Measurements from ENCODE around the gene RASL10A.

RASL10A gene

GRCh38 chr22:29331213-29331612 is 15.7 kb upstream of the RASL10A start:
- H3K4me1 ChIP-seq (ENCODE audit: control insufficient read depth, insufficient read depth, low read length, poor library complexity, severe bottlenecking): no peaks in the 10 kb centered on the region
- H3K4me3 ChIP-seq (ENCODE audit: insufficient read depth, low read depth, low read length, poor library complexity, severe bottlenecking): no peak overlapping the region
- no peak for DNase-seq
- no peaks in the 10 kb centered on the region for H3K27me3 ChIP-seq (replicated peaks; ENCODE audit: control insufficient read depth, insufficient read depth, low read length, poor library complexity, severe bottlenecking)
- peaks cover 63% of the 10 kb centered on the region for H3K36me3 ChIP-seq (ENCODE audit: control insufficient read depth, insufficient read depth, low read length)
- no peaks in the 10 kb centered on the region for H3K9me3 ChIP-seq (ENCODE audit: control insufficient read depth, low read length)
- no peak overlapping the region for H3K27ac ChIP-seq (ENCODE audit: insufficient read depth, low read length, poor library complexity, severe bottlenecking)

GRCh38 chr22:29330753-29331152 is 15.3 kb upstream of the RASL10A start:
- Histone ChIP-seq H3K4me1 (ENCODE audit: control insufficient read depth, insufficient read depth, low read length, poor library complexity, severe bottlenecking) (no peaks in the 10 kb centered on the region), H3K27me3 (replicated peaks; ENCODE audit: control insufficient read depth, insufficient read depth, low read length, poor library complexity, severe bottlenecking) (no peaks in the 10 kb centered on the region), H3K36me3 (ENCODE audit: control insufficient read depth, insufficient read depth, low read length) (peaks cover 59% of the 10 kb centered on the region), H3K4me3 (ENCODE audit: insufficient read depth, low read depth, low read length, poor library complexity, severe bottlenecking) (no peak overlapping the region), H3K27ac (ENCODE audit: insufficient read depth, low read length, poor library complexity, severe bottlenecking) (no peak overlapping the region), H3K9me3 (ENCODE audit: control insufficient read depth, low read length) (no peaks in the 10 kb centered on the region)
- DNase-seq: no peak

GRCh38 chr22:29330291-29330690 is 14.8 kb upstream of the RASL10A start:
- no peak overlapping the region for H3K4me3 ChIP-seq (ENCODE audit: insufficient read depth, low read depth, low read length, poor library complexity, severe bottlenecking)
- no peaks in the 10 kb centered on the region for H3K9me3 ChIP-seq (ENCODE audit: control insufficient read depth, low read length)
- H3K36me3 ChIP-seq (ENCODE audit: control insufficient read depth, insufficient read depth, low read length): peaks cover 54% of the 10 kb centered on the region
- no peaks in the 10 kb centered on the region for H3K27me3 ChIP-seq (replicated peaks; ENCODE audit: control insufficient read depth, insufficient read depth, low read length, poor library complexity, severe bottlenecking)
- H3K4me1 ChIP-seq (ENCODE audit: control insufficient read depth, insufficient read depth, low read length, poor library complexity, severe bottlenecking): no peaks in the 10 kb centered on the region
- DNase-seq: no peak
- H3K27ac ChIP-seq (ENCODE audit: insufficient read depth, low read length, poor library complexity, severe bottlenecking): no peak overlapping the region

- H3K4me3 ChIP-seq (ENCODE audit: insufficient read depth, low read depth, low read length, poor library complexity, severe bottlenecking): no peak overlapping the region
- H3K9me3 ChIP-seq (ENCODE audit: control insufficient read depth, low read length): no peaks in the 10 kb centered on the region
- H3K27ac ChIP-seq (ENCODE audit: insufficient read depth, low read length, poor library complexity, severe bottlenecking): no peak overlapping the region
- H3K4me1 ChIP-seq (ENCODE audit: control insufficient read depth, insufficient read depth, low read length, poor library complexity, severe bottlenecking): no peaks in the 10 kb centered on the region
- H3K27me3 ChIP-seq (replicated peaks; ENCODE audit: control insufficient read depth, insufficient read depth, low read length, poor library complexity, severe bottlenecking): no peaks in the 10 kb centered on the region
- H3K36me3 ChIP-seq (ENCODE audit: control insufficient read depth, insufficient read depth, low read length): peaks cover 47% of the 10 kb centered on the region
- DNase-seq: no peak
These were observed 14.1 kb upstream of the RASL10A start for GRCh38 chr22:29329581-29329980.

GRCh38 chr22:29328566-29329500 is 13.3 kb upstream of the RASL10A start:
- H3K4me1 ChIP-seq (ENCODE audit: control insufficient read depth, insufficient read depth, low read length, poor library complexity, severe bottlenecking): no peaks in the 10 kb centered on the region
- no peak overlapping the region for H3K4me3 ChIP-seq (ENCODE audit: insufficient read depth, low read depth, low read length, poor library complexity, severe bottlenecking)
- no peaks in the 10 kb centered on the region for H3K27me3 ChIP-seq (replicated peaks; ENCODE audit: control insufficient read depth, insufficient read depth, low read length, poor library complexity, severe bottlenecking)
- no peaks in the 10 kb centered on the region for H3K9me3 ChIP-seq (ENCODE audit: control insufficient read depth, low read length)
- peaks cover 41% of the 10 kb centered on the region for H3K36me3 ChIP-seq (ENCODE audit: control insufficient read depth, insufficient read depth, low read length)
- DNase-seq: no peak
- no peak overlapping the region for H3K27ac ChIP-seq (ENCODE audit: insufficient read depth, low read length, poor library complexity, severe bottlenecking)

DNA sequence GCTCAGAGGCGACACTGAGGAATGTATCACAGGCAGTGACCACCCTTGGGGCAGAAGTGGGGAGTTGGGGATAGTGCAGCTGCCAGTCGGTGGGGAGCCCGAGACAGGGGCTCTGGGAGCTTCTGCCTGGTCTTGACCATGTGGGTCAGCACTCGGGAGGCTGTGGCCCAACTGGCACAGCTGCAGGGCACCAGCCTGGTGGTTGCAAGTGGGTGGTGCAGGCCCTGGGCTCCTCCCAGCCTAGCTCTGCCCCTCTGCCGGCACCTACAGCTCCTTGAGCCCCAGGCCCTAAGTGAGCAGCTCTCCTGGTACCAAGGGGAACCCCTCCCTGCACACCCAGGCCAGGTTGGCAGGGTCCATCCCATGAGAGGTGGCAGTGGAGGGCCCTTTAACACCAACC is 12.6 kb upstream of the RASL10A start:
- Histone ChIP-seq H3K27me3 (replicated peaks; ENCODE audit: control insufficient read depth, insufficient read depth, low read length, poor library complexity, severe bottlenecking) (no peaks in the 10 kb centered on the region), H3K9me3 (ENCODE audit: control insufficient read depth, low read length) (no peaks in the 10 kb centered on the region), H3K4me1 (ENCODE audit: control insufficient read depth, insufficient read depth, low read length, poor library complexity, severe bottlenecking) (no peaks in the 10 kb centered on the region), H3K4me3 (ENCODE audit: insufficient read depth, low read depth, low read length, poor library complexity, severe bottlenecking) (no peak overlapping the region), H3K36me3 (ENCODE audit: control insufficient read depth, insufficient read depth, low read length) (peaks cover 41% of the 10 kb centered on the region), H3K27ac (ENCODE audit: insufficient read depth, low read length, poor library complexity, severe bottlenecking) (no peak overlapping the region)
- no peak for DNase-seq

DNA sequence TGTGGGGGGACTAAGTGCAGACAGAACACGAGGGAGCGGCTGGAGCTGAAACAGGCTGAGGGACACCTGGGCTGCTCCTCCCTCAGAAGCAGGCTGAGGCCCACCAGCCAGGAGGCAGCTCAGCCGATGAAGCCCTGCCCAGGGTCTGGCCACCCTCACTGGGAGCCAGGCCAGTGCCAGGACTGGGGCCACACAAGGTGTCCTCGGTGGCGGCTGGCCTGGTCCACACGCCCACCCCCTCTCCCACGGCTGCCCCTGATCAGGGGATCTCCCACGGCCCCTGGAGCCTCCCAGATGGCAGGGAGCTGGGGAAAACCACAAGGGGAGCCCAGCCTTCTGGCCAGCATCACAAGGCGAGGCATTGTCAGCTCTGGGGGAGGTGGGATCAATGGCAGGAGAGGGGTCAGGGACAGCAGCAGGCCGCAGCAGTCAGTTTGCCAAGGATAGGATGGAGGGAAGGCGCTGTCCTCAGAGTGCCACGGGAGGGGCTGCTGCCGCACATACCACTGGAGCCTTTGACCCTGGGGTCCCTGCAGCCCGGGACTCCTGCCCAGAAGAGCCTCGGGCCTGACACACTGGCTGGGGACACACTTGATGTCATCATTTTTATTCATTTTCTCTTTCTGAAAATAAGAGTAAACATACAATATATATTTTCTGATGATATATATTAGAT is 11.7 kb upstream of the RASL10A start:
- H3K27me3 ChIP-seq (replicated peaks; ENCODE audit: control insufficient read depth, insufficient read depth, low read length, poor library complexity, severe bottlenecking): no peaks in the 10 kb centered on the region
- peaks cover 41% of the 10 kb centered on the region for H3K36me3 ChIP-seq (ENCODE audit: control insufficient read depth, insufficient read depth, low read length)
- no peaks in the 10 kb centered on the region for H3K9me3 ChIP-seq (ENCODE audit: control insufficient read depth, low read length)
- no peak overlapping the region for H3K27ac ChIP-seq (ENCODE audit: insufficient read depth, low read length, poor library complexity, severe bottlenecking)
- H3K4me3 ChIP-seq (ENCODE audit: insufficient read depth, low read depth, low read length, poor library complexity, severe bottlenecking): no peak overlapping the region
- DNase-seq: no peak
- H3K4me1 ChIP-seq (ENCODE audit: control insufficient read depth, insufficient read depth, low read length, poor library complexity, severe bottlenecking): no peaks in the 10 kb centered on the region

DNA sequence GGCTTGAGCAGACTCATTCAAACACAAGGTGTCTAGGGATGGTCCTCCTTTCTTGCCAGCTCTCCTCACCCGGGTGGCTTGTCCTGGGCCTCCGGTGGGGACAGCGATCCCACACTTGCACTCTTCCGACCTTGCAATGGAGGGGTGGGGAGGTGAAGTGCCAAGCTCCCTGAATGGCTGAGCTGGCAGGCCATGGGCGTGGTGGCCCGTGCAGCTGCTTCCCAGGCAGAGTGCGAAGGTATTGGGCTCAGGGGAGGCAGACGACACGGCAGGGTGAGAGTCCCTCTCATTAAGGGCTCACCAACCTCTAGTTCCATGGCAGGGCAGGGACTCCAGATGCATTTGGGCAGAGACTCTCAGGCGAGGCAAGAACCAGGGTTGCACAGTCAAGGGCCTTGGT is 11.0 kb upstream of the RASL10A start:
- Histone ChIP-seq H3K4me1 (ENCODE audit: control insufficient read depth, insufficient read depth, low read length, poor library complexity, severe bottlenecking) (no peaks in the 10 kb centered on the region), H3K27ac (ENCODE audit: insufficient read depth, low read length, poor library complexity, severe bottlenecking) (no peak overlapping the region), H3K9me3 (ENCODE audit: control insufficient read depth, low read length) (no peaks in the 10 kb centered on the region), H3K4me3 (ENCODE audit: insufficient read depth, low read depth, low read length, poor library complexity, severe bottlenecking) (no peak overlapping the region), H3K36me3 (ENCODE audit: control insufficient read depth, insufficient read depth, low read length) (peaks cover 37% of the 10 kb centered on the region), H3K27me3 (replicated peaks; ENCODE audit: control insufficient read depth, insufficient read depth, low read length, poor library complexity, severe bottlenecking) (no peaks in the 10 kb centered on the region)
- no peak for DNase-seq

- no peaks in the 10 kb centered on the region for H3K27me3 ChIP-seq (replicated peaks; ENCODE audit: control insufficient read depth, insufficient read depth, low read length, poor library complexity, severe bottlenecking)
- H3K36me3 ChIP-seq (ENCODE audit: control insufficient read depth, insufficient read depth, low read length): peaks cover 31% of the 10 kb centered on the region
- no peaks in the 10 kb centered on the region for H3K9me3 ChIP-seq (ENCODE audit: control insufficient read depth, low read length)
- no peak overlapping the region for H3K27ac ChIP-seq (ENCODE audit: insufficient read depth, low read length, poor library complexity, severe bottlenecking)
- H3K4me1 ChIP-seq (ENCODE audit: control insufficient read depth, insufficient read depth, low read length, poor library complexity, severe bottlenecking): no peaks in the 10 kb centered on the region
- no peak overlapping the region for H3K4me3 ChIP-seq (ENCODE audit: insufficient read depth, low read depth, low read length, poor library complexity, severe bottlenecking)
- no peak for DNase-seq
These were observed 10.4 kb upstream of the RASL10A start for GRCh38 chr22:29325785-29326315.

DNA sequence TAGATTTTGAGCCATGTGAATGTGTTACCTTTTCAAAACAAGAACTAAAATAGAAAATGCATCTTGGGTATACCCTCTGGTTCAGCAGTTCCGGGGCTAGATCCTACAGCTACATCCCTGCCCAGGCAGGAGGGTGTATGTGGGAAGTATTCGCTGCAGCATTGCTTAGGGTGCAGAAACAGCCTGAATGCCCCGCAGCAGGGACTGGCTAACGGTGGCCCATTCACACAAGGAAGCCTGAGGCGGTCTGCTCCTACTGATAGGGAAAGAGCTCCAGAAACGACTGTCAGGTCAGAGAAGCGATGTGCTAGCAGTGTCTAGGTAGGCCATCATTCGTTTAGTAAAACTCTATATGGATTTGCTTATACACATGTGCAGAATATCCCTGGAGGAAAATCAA is 9.9 kb upstream of the RASL10A start:
- H3K4me1 ChIP-seq (ENCODE audit: control insufficient read depth, insufficient read depth, low read length, poor library complexity, severe bottlenecking): no peaks in the 10 kb centered on the region
- no peaks in the 10 kb centered on the region for H3K27me3 ChIP-seq (replicated peaks; ENCODE audit: control insufficient read depth, insufficient read depth, low read length, poor library complexity, severe bottlenecking)
- H3K4me3 ChIP-seq (ENCODE audit: insufficient read depth, low read depth, low read length, poor library complexity, severe bottlenecking): no peak overlapping the region
- H3K9me3 ChIP-seq (ENCODE audit: control insufficient read depth, low read length): no peaks in the 10 kb centered on the region
- H3K27ac ChIP-seq (ENCODE audit: insufficient read depth, low read length, poor library complexity, severe bottlenecking): no peak overlapping the region
- peaks cover 26% of the 10 kb centered on the region for H3K36me3 ChIP-seq (ENCODE audit: control insufficient read depth, insufficient read depth, low read length)
- no peak for DNase-seq

All from effector memory CD4-positive, alpha-beta T cell (primary cell).